ENCODE results near the gene IFRD2.

GRCh38 chr3:50323614-50324199, 31.5 kb upstream of the IFRD2 start:
- TF ChIP-seq KDM5A (IDR thresholded peaks at IDR 0.05; ENCODE audit: low read length) (no peak), CTCF (IDR thresholded peaks at IDR 0.05; ENCODE audit: control extremely low read depth in 1 of 3, insufficient read depth in 1 of 3, low read depth in 1 of 3, low read length in 3 of 3) (no peak), MAX (IDR thresholded peaks at IDR 0.05) (no peak), JUND (IDR thresholded peaks at IDR 0.05; ENCODE audit: low read length) (no peak)

Data from H1 (cell line).